ENCODE measurements around the gene CAP2.
"Not testable (repeated sequence)": the region's sequence is repeated elsewhere in the genome, so short reads cannot be mapped to it uniquely, and the experiment has no call there.

CAP2 gene

GRCh38 chr6:17395112-17395511 is 1.7 kb downstream of the CAP2 start:
- in situ Hi-C loops (cut with MboI; ENCODE audit: low sequenced_read_pairs) = no loop called here

- in situ Hi-C loops (cut with MboI; ENCODE audit: low sequenced_read_pairs) = no loop called here
Observed at GRCh38 chr6:17396256-17396655, 2.9 kb downstream of the CAP2 start.

DNA sequence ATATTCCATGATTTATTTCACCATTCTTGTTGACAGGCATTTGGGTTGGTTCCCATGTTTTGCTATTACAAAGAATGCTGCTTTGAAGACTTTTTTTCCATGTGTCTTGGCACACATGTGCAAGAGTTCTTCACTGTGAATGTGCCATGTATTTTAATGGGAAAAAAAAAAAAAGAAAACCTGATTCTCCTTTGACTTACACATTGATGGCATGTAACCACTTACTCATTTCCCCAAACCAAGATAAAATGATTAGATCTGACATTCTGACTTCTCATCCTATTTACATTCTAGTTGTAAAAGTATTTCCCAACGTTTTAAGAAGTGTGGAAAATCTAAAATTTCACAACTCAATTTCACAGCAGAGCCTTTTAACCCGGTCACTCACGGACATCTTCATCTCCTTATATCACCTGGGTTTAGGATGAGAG is 4.4 kb downstream of the CAP2 start:
- in situ Hi-C loops (cut with MboI; ENCODE audit: low sequenced_read_pairs) = no loop called here

- in situ Hi-C loops (cut with MboI; ENCODE audit: low sequenced_read_pairs) = not testable (repeated sequence)
Observed at GRCh38 chr6:17405181-17405943, 12.0 kb downstream of the CAP2 start.

GRCh38 chr6:17405944-17406245 is 12.5 kb downstream of the CAP2 start:
- in situ Hi-C loops (cut with MboI; ENCODE audit: low sequenced_read_pairs) = no loop called here

DNA sequence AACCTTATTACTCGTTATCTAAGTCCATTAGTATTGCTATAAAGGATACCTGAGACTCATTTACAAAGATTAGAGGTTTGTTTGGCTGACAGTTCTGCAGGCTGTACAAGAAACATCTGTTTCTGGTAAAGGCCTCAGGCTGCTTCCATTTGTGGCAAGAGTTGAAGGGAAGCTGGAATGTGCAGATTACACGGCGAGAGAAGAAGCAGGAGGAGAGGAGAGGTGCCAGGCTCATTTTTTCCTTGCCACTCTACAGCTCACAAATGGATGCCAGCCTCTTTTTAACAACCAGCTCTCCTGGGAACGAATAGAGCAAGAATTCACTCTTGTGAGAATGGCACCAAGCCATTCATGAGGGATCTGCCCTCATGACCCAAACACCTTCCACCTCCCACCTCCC is 14.7 kb downstream of the CAP2 start:
- in situ Hi-C loops (cut with MboI; ENCODE audit: low sequenced_read_pairs) = no loop called here

DNA sequence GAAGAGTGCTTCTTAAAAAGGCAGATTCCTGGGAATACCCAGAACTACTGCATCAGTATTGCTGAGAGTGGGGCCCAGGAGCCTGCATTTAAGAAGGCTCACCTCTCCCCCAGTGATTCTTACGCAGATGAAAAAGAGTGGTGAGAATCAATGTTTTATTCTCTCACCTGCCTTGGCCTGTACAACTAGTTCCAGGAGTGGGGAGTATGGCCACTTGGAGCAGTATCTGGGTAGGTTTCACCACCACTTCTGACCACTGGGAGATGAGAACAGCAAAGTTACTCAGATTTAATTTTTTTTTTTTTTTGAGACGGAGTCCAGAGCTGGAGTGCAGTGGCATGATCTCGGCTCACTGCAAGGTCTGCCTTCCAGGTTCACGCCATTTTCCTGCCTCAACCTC is 16.9 kb downstream of the CAP2 start:
- in situ Hi-C loops (cut with MboI; ENCODE audit: low sequenced_read_pairs) = no loop called here

- in situ Hi-C loops (cut with MboI; ENCODE audit: low sequenced_read_pairs) = no loop called here
Observed at GRCh38 chr6:17413313-17413750, 19.9 kb downstream of the CAP2 start.

GRCh38 chr6:17414395-17414794 is 21.0 kb downstream of the CAP2 start:
- in situ Hi-C loops (cut with MboI; ENCODE audit: low sequenced_read_pairs) = not testable (repeated sequence)

- in situ Hi-C loops (cut with MboI; ENCODE audit: low sequenced_read_pairs) = no loop called here
Observed at GRCh38 chr6:17415321-17415720, 21.9 kb downstream of the CAP2 start.

DNA sequence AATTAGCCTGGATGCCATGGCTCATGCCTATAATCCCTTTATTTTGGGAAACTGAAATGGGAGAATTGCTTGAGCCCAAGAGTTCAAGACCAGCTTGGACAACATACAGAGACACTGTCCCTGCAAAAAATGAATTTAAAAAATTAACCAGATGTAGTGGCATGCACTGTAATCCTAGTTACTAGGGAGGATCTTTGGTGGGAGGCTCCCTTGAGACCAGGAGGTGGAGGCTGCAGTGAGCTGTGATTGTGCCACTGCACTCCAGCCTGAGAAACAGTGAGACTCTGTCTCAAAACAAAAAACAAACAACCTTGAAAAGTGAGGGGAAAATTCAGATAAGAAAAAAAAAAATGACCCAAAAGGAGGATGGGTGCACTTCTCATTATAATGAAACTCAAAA is 23.4 kb downstream of the CAP2 start:
- in situ Hi-C loops (cut with MboI; ENCODE audit: low sequenced_read_pairs) = no loop called here

DNA sequence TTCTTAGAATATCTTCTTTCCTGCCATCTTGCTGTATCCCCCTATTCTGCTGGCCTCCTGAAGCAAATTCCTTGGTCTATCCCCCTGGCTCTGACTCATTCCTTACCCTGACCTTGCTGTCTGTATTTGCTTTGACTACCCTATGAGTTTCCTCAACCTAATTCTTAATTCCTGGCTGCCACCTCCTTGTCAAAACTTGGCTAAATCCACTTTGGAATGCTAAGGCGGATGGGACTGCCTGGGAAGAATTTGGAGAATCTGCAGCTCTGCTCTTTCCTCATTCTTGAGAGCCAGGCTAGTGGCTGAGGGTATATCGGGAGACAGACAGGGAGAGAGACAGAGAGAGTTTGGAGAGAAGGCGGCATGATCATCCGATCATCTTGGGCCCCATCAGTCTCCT is 24.4 kb downstream of the CAP2 start:
- in situ Hi-C loops (cut with MboI; ENCODE audit: low sequenced_read_pairs) = no loop called here

DNA sequence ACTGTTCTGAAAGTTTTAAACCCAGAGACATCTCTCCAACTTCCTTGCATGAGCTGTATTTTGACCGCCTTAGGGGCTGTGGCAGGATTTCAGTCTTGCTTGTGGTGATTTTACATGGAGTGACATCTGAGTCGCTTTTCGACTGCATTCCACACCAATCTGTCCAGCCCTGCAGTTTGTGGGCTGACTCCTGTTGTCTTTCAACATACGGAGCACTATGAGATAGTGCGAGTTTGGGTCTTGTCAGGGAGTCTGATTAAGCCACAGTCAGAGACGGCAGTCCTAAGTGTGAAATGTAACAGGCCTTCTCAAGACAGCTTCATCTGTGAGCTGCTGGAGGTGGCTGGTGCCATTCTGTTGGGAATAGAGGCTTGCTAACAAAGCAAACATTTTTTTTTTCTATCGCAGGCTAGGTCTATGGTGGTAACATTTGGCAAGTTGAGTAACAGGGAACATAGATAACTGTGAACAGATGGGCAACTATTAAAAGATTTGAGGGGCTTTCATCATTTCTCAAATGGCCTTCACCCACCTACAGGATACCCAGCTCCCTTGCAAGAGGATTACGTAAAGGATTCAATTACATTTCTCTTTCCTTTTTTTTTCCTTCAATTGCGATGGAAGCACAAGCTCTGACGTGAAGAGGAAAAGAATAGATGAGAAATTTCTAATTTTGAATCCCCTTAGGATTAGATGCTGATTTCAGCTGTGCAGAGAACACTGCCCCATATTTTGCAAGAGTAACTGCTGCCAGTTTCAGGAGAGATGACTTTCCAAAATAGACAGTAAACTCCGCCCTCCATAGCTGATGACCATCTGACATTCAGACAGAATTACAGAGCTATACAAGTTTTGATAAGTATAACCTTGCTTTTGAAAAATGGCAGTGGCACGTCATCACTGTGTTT is 25.1 kb downstream of the CAP2 start:
- in situ Hi-C loops (cut with MboI; ENCODE audit: low sequenced_read_pairs) = no loop called here

- in situ Hi-C loops (cut with MboI; ENCODE audit: low sequenced_read_pairs) = no loop called here
Observed at GRCh38 chr6:17419189-17419575, 25.8 kb downstream of the CAP2 start.

- in situ Hi-C loops (cut with MboI; ENCODE audit: low sequenced_read_pairs) = no loop called here
Observed at GRCh38 chr6:17420368-17420767, 27.0 kb downstream of the CAP2 start.

DNA sequence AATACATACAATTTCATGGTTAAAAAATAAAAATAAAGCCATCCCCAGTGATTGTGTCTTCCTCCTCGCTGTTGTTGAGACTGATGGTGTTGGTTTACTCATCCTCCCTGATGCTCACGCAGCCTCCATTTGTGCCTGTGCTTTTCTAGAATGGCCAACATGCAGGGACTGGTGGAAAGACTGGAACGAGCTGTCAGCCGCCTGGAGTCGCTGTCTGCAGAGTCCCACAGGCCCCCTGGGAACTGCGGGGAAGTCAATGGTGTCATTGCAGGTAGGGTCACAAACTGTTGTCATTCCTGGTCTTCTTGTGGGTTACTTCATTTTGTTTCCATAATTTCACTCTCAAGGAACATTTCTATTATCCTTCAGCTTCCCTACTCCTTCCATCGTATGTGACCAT is 28.0 kb downstream of the CAP2 start:
- in situ Hi-C loops (cut with MboI; ENCODE audit: low sequenced_read_pairs) = no loop called here

GRCh38 chr6:17423026-17423425 is 29.6 kb downstream of the CAP2 start:
- in situ Hi-C loops (cut with MboI; ENCODE audit: low sequenced_read_pairs) = no loop called here

DNA sequence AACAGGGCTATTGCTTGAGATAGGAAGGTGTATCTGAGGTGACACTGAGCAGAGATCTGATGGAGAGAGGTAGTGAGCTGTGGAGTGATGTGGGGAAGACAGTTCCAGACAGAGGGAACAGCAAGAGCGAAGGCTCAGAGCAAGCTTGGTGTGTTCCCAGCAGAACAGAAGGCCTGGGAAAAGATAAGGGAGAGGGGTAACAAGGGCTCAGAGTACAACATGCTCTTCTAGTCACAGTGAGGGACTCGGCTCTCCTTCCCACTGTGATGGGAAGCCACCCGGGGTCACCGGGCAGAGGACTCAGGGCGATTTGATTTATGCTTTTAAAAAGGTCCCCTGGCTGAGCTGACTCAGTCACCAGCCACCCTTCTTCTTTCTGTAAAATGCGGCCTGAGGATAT is 33.7 kb downstream of the CAP2 start:
- in situ Hi-C loops (cut with MboI; ENCODE audit: low sequenced_read_pairs) = no loop called here

- in situ Hi-C loops (cut with MboI; ENCODE audit: low sequenced_read_pairs) = no loop called here
Observed at GRCh38 chr6:17427617-17428016, 34.2 kb downstream of the CAP2 start.

GRCh38 chr6:17428595-17429120 is 35.3 kb downstream of the CAP2 start:
- in situ Hi-C loops (cut with MboI; ENCODE audit: low sequenced_read_pairs) = not testable (repeated sequence)

GRCh38 chr6:17429383-17430061 is 36.1 kb downstream of the CAP2 start:
- in situ Hi-C loops (cut with MboI; ENCODE audit: low sequenced_read_pairs) = no loop called here

All from HL-60/S4 treated with retinoic acid at 250 ng/mL for 4 days and 3 days (cell line).